T-helper 1 cell (primary cell): ENCODE measurements around the gene HGF.

Experiments
- DNase-seq, 5 donors: peaks; one replicate each; pipeline ENCODE4 v3.0.0-alpha.2; 2012 to 2020

The HGF gene

DNA sequence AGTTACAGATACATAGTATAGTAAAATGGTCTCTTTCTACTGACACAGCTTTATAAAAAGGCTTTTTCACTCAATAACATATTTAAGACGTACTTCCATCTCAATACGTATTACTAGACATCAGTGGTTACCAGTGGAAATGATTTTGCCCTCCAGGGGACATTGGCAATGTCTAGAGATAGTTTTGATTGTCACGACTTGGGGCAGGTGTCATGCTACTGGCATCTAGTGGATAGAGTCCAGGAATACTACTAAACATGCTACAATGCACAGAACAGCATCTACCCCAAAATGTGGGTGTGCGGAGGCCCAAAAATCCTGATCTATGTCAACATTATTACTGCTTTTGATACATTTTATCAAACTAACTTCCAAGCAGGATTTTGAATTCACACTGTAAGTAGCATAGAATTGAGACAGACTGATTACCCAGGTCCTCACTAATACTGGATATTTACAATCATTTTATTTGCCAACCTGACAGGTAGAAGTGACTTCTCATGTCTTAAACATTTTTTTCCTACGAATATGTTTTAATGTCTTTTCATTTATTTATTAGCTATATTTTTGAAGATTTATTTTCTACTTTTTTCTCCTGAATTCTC lies 53.8 kb downstream of the HGF start:
- DNase-seq, result no peak

DNA sequence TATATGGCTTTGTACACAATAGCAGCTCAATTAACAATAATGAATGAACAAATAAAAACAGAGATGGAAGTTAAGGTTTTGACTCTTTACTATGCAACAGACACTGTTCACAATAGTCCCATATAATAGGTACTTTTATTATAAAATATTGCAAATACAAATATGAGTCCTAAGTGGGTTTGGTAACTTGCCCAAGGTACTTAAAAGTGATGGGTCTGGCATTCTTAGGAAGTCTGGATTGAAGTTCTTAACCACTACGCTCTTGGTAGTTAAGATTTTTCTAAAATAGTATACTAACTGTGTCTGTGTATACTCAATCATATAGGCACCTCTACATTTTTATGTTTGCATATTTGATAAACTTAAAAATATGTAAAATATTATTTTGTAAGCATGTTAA lies 55.5 kb downstream of the HGF start:
- no peak for DNase-seq

DNA sequence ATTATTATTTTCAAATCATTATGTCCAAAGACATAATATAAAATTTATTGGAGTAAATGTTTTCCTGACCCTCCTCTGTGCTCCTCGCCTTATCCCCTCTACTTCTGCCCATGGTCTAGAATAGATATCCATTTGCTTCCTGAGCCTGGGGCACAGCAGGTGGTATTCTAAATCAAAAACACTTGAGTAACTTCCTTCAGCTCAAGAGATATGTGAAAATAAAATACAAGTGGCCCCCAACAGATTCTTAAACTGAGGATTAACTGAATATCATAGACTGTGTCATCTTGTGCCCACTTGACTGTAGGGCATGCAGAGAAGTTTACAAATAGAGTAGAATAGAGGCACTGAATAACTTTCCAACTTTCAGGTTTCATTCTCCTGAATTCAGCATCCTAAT lies 59.1 kb downstream of the HGF start:
- DNase-seq, result no peak

DNA sequence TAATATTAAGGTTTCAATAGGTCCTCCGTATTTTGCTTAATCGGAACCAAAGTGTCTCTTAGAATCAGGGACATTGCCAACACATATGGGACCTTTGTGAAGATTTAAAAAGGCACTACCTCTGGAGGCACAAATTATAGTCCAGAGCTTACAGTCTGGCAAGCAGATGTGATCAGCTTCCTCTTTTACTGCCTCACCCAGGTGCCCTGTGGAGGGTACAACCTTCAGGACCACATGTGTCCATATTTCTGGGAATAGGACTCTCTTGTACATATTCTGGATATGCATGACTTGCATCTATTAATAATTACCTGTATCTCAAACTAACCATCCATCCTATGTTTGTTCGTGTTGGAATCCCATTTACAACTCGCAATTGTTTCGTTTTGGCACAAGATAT lies 60.0 kb downstream of the HGF start:
- no peak for DNase-seq

DNA sequence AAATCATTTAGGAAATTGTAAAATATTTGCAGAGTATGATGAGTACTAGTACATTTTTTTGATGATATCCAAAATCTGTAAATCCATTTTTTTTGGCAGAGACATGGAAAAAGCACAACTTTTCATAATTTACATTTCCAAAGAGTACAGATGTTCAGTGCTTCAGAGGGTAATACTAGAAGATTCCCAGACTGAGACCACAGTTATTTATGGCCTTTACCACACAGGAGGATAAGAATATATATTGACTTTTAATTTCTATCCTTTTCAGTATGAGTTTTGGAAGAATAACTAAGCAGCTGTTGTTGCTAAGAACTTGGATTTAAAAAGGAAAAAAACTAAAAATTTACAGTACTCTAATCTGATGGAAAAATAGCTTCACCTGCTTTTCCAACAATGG lies 61.9 kb downstream of the HGF start:
- DNase-seq, result no peak

DNA sequence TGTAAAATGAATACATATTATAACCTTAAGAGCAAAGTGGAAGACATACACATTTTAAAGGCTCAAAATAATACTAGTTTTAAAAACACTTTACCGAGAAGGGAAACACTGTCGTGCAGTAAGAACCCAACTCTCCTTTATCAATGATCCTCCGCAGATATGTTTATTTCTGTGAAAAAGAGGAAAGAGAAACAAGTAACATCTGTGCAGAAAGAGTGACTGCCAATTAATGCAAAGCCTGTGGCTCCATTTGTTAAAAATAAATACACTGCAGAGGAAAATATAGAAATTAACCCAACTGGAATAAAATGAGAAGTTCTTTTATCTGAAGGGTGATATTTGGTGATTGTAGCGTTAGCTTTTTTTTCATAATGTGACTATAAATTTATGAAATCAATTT lies 62.7 kb downstream of the HGF start:
- DNase-seq, result no peak

DNA sequence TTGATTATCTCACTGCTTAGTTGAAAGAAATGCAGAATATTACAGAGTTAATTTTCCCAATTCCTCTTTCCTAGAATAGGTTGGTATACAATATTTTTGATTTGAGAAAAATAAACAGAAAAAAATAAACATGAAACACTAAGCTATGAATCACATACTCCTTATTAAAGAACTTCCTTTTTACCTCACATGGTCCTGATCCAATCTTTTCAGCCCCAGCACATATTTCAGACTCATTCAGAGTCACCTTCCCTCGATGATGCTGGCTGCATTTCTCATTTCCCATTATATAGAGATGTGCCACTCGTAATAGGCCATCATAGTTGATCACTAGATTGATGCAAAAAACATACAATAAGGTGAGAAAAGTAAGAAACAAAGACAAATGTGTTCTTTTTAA lies 64.6 kb downstream of the HGF start:
- no peak for DNase-seq

DNA sequence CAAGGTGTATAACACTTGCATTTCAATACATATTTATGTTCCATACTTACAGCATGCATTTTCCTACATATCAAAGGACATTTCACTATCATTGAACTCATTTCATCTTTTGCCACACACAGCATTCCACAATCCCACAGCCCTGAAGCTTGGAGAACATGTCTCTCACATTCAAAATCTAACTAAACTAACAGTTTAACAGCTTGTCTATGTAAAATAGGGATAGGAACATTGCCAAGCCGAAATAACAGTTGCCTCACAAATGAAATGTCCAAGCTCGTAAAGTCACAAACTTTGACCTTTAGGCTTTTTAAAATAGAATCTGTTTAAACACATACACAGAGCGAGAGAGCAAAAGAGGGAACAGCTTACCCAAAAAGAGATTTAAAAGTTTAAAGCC lies 65.3 kb downstream of the HGF start:
- DNase-seq, result no peak

DNA sequence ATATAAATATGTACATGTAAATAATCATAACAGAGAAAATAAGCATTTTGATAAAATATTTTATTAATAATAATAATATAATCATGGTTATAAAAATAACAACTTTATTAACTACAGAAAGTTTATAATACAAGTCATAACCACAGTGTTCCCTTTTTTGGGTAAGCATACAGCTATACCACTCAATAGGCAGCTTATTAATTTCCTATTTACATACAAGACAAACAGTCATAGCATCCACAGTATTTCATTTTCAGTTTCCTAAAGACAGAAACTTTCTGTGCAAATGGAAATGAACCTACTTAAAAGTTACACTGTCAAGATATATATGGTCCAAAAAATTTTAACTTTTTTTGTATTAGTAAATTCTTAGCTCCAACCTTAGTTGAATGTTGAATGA lies 70.9 kb downstream of the HGF start:
- DNase-seq, result no peak

DNA sequence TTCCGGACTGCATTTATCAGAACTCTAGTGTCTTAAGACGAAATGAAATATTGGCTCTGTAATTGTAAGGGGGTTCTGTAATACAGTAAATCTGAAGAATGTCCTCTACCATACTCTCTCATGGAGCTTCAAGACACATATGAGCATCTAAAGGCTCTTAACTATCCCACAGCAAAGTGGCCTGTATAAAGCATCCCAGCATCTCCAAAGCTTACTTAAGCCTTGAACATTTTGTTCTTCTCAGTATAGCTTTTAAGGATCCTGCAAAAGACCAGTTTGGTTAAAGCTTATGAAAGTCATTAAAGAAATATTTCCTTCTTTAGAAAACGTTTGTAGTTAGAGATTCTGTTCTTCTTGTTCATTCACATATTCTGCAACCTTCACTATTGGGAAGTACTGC lies 75.1 kb downstream of the HGF start:
- DNase-seq, result no peak

DNA sequence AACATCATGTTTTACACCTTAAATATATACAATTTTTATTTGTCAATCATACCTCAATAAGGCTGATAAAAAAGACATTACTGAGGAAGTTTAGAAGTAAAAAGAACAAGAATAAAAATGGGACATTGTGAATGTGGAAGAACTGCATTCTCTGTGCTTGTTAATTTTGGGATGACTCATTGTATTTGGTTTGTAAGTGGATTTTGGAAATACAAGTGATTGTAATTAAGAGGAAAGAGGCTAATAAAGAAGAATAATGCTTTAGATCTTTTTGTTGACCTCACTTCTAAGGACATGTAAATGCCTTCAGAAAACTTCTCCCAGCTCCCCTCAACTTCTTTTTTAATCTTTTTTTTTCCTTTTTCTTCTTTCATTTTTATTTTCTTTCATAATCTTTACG lies 76.0 kb downstream of the HGF start:
- no peak for DNase-seq

DNA sequence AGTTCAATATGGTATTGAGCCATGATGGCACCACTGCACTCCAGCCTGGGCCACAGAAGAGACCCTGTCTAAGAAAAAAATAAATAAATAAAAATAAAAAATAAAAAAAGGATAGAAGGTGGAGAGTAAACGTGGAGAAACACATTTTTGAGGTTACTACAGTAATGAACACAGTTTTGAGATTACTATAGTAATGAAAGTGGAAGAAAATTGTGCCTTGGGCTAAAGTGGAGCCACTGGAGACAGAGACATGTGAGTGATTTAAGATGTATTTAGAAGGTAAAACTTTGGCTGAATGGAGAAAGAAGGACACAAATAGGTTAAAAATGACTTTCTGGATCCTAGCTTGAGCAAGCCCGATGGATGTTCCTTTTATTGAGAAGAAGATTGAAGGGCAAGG lies 76.8 kb downstream of the HGF start:
- DNase-seq, result no peak

DNA sequence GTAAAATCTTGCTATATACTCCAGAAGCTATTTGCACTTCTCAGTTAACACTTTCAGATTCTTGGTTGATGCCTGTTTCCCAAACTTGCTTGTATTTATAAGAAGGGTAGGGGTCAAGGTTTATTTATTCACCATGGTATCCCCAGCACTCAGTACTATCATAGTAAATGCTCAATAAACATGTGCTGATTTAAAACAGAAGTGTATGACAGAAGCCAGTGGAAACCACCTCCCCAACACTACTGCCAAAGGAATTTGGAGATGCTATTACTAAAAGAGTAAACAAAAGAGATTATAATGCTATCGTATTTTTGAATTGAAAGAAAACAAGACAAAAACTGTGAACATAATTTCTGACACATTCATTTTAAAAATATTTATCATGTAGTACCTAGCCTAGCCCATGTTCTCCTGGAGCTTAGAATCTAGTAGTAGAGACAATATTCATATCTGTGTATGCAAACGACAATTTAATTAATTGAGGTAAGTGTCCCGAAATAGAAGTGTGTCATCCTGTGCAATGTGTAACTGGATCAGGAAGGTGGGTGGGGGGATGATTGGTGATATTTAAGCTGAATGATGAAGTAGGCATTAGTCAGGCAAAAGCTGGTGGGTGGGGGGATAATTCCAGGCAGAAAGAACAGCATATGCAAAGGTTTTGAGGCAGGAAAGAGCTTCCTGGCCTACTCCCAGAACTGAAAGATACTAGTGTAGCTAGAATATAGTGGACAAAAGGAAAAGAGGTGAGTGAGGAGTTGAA lies 77.5 kb downstream of the HGF start:
- DNase-seq, result no peak

DNA sequence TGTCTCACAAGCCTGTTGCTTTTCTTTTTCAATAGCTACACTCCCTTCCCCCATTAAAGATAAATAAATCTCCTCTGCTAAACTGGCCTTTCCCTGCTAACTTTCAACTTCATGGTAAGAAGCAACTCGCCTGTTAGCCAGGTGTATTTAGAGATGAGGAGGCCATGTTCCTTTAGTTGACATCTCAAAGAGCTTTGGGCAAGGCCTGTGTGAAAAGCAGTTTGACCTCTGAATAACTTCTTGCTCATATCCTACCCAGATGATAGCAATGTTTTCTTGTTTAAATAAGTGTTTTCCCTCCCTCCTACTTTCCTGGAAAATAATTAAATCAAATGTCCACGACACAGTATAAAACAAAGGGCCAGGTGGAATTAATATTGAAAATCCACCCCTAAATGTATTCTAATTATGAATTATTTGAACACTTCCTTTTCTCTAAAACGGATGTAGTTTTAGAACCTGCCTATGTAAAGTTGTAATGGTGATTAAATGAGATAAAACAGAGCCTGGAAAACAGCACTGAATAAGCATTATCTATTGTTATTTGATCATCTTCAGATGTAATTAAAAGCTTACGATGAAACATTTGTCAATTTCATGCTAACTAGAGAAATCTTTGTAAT lies 78.5 kb downstream of the HGF start:
- no peak for DNase-seq

DNA sequence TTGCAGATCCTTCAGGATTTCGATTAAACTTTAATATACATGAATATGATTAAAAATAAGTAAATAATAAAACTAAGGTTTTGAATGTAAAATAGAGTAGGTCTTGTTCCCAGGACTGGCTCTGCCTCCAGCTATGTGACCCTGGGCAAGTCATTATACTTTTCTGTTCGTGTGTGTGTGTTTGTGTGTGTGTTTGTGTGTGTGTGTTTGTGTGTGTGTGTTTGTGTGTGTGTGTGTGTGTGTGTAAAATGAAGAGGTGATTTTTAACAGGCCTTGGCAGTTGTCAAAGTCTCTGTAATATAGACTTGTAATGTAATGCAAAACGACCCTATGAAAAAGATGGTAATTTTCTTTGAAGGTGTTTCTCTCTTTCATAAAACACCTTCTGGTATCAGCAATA lies 79.2 kb downstream of the HGF start:
- no peak for DNase-seq

DNA sequence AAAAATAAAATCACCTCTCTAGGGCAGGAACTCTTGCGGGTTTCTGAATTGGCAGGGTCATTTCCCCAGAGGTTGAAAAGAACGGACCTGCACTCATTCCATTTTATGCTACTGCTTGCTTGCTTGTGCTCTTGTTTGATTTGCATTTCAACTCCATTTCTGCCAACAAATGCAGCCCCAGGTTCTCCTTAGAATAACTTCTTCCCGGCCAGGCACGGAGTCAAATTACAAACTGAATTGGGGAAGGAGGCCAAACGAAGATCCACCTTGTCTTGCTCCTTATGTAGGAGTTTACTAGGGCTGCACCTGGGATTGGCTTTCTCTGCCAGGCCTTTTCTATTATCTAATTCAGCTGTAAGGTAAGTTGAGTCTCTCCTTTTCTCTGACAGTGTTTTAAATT lies 79.6 kb downstream of the HGF start:
- no peak for DNase-seq

DNA sequence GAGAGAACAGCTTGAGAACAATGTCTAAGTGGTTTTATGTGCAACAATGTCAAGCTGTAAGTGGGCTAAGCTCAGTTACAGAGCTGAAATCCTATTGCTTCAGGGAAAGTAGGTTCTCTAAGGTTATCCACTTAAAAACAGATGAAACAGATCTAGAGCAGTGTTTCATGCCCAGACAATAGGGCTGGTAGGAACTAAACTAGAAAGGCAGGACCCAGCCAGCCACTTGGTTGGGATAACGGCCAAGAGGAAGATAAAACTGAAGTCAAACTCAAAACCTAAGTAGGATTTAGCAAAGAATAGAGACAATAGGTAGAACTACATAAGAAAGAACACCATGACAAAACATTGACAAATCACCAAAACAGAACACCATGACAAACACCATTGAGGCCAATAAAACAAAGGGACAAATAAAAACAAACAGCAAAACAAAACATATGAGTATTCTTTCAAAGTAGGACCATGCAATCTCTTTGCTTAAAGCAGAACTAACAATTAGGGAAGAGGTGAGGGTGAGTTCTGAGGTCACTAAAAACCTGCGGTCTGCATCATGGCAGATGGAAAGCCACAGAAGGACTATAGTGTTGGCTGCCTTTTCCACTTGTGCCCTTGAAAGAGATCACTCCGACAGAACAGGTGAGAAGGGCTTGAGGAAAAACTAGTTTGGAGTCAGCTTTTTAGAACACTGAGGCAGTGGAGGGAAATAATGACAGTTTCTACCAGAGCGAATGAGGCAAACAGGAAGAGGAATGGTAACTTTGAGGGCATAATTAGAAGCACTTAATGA lies 81.0 kb downstream of the HGF start:
- no peak for DNase-seq

DNA sequence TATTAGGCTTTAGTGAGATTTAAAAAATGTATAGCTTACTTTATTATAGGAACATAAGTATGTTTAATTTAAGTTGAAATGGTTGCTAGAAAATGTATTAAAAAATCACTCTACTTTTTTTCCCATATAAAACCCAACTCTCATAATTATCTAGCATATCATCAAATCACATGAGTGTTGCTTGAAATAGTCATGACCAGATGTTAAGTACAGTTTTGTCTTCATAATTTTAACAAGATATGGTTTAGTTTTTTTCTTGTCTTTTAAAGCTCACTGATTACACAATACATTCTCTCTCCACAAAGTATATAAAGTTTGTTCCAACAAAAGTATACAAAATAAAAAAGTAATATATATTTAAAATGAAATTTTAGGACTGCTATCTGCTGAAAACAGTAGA lies 82.8 kb downstream of the HGF start:
- DNase-seq, result no peak

DNA sequence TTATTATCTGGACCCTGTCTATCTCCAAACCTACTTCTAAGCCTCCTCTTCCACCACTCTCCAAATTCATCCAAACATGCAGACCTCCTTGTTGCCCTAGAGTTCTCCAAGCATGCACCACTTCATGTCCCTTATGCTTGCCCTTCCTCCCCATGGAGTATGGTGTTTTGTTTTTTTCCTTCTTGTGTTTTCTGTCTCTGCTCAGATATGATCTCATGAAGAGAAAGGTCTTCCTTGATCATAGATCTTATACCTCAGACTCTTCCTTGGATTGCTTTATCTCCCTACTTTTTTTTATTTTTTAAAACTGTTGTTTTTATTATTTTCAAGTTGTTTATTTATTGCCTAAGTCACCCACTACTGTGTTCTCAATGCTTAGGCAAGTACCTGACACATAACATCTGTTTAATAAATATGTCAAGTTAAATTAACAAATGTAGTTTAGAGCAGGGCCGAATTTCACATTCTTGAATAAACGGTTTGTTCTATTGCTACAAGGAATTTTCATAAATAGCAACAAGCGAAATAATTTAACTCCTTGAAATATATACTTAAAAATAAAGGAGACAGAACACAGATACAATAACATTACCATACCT lies 84.5 kb downstream of the HGF start:
- DNase-seq, result no peak

DNA sequence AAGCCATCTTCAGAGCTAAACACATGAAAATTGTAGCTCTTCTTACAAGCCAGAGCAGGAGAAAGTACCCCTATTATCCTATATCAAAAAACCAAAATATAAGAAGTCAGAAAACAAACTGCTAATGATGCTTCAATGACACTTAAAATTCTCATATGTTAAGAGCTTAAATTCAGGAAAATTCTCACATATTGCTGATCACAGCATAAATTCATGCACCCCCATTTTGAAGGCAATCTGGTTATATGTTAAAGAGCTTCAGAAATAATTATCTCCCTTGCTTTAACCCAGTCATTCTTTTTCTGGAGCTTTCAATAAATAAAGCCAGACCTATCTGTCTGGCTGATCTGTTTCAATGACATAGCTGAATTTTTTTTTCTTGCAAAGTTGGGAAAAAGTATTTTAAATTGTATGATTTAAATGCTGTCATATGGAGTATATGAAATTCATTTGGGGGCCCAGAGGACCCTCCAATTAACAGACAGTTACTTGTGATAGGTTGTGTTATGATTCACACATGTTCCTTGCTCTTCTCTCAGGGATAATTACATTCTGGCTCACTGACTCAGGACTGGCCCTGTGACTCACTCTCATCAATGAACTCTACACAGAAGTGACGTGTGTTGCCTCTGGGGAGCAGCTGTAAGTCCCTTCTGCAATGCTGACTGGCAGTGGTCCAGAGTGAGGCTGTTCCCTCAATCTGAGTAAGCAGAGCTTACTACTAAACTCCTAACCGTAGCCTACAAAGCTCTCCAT lies 85.2 kb downstream of the HGF start:
- DNase-seq, result no peak

DNA sequence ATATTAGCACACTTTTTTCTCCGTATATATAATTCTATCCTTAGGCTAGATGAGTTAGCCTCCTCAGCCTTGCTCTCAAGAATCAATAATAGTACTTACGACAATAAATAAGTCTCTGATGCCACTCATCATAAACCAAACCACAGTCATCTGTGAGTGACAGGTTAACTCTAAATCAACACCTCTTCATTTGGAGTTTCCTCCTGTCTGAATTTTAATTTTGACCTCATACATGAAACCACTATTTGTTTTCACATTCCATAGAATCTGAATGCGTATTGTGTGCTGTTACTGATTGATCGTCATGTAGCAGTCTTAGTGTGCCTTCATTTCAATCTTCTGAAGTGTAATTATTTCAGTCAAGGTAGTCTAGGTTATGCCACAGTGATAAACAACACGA lies 85.8 kb downstream of the HGF start:
- no peak for DNase-seq

DNA sequence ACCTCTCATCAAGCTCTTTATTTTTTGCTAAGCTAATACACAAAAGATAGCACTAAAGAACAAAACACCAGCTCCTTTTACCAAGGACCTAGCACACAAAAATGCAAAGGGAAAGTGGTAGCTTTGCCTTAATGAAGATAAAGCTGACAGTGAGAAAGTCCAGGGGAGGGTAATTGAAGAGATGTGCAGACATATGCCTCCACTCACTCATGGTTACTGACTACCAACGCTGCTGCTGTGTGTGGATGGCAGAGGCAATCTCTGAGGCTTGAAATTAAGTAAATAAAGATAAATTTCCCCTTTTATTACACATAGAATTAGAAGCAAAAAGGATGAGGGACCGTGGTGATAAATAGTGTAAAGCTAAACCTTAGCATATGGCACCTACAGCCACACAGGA lies 87.0 kb downstream of the HGF start:
- DNase-seq, result no peak

DNA sequence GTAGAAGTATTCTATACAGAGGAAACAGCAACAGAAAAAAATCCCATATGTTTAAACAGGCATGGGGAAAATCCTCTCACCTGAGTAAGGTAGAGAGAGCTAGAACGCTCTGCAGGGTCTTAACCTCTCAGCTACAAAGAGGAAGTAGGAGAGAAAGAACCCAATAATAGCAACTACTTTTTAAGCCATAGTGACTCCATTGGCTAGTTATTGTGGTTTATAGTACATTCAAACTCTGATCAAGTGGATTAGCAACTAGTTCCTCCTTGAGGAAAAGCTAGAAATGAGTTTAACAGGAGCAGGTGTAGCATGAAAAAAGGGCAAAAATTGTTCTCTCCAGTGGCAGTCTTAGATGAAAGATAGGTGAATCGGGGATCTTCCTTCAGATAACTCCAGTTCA lies 89.7 kb downstream of the HGF start:
- DNase-seq, result no peak
